Astrocyte of the hippocampus (primary cell): ENCODE data around the gene ZNF302.

Experiments used
- DNase-seq: peaks from one replicate; pipeline ENCODE4 v3.0.0; 2011; ENCODE audit warnings: low read depth, low spot score

The ZNF302 gene

GRCh38 chr19:34732612-34733211, 55.2 kb downstream of the ZNF302 start:
- no peak for DNase-seq

GRCh38 chr19:34733266-34733745, 55.8 kb downstream of the ZNF302 start:
- DNase-seq: no peak

GRCh38 chr19:34733746-34734536, 56.5 kb downstream of the ZNF302 start, which contains the start of gene ZNF181:
Gene ZNF181, plus strand, starts transcription at chr19:34734243. Its CDS starts 795 bp downstream, at chr19:34735038.
- peak; percentile 95 for DNase-seq

- DNase-seq: no peak
Observed at GRCh38 chr19:34734537-34735103, 57.1 kb downstream of the ZNF302 start.
